HepG2 (cell line): ENCODE data around the gene GNMT. TPM values are rescaled to one million over a fixed set of nuclear protein-coding genes. Genes with fewer than 3 reads are reported as not detected.
A peak's percentile ranks its signal among the peaks of the same experiment; 100 is the strongest.

Experiments used
- ATAC-seq: fragments of 200-7000 bp; cut with Tn5 transposase; 3 replicates; pipeline ENCODE4 v1.9.1; 2020; ENCODE audit warnings: mild to moderate bottlenecking, moderate library complexity
- BruUV-seq: library from RNA; stranded (reverse); fragments of 400-500 nt; replicated peaks from 2 replicates; lab custom pipeline; 2021; lab: Mats Ljungman, UMichigan
- CTCF ChIA-PET: fragments of 300-600 bp; formaldehyde crosslinking; extraction: SDS; loops from one replicate; lab custom pipeline; 2021; ENCODE audit warnings: low total read pairs, inconsistent platforms, low intra/inter-chr PET ratio; lab: Yijun Ruan, JAX
- POLR2A ChIA-PET: fragments of 350-600 bp; sonication (Branson Sonifier 250); formaldehyde crosslinking; loops from one replicate; lab custom pipeline; 2020; ENCODE audit warnings: antibody characterized with exemption, inconsistent platforms; lab: Yijun Ruan, JAX
- DNase-seq: peaks from one replicate; pipeline ENCODE4 v3.0.0-alpha.2; 2015; ENCODE audit warnings: low spot score
- FAIRE-seq: peaks from 3 replicates; lab custom pipeline; 2011; peaks lifted over from hg19 to GRCh38; lab: Jason Lieb, UNC
- H2AFZ ChIP-seq: one replicate; pipeline ENCODE4 v1.6.1; 2011; ENCODE audit warnings: low read length, inconsistent platforms
- H3K27ac ChIP-seq: fragments of 300-600 bp; 3 replicates; pipeline ENCODE4 v1.8.0; 2011; ENCODE audit warnings: mixed run types, mild to moderate bottlenecking, mixed read lengths, low read length, inconsistent platforms; ENCODE audit not compliant: insufficient read depth; ENCODE audit errors: extremely low read length
- H3K27me3 ChIP-seq, 2 experiments: fragments of 200-600 bp in 1 of 2; 2 replicates in 1 of 2; 3 replicates in 1 of 2; pipeline versions ENCODE4 v1.6.0 to v1.8.0; 2011; ENCODE audit warnings: low read length in 2 of 2, mild to moderate bottlenecking in 2 of 2, moderate library complexity in 2 of 2, inconsistent platforms in 1 of 2; ENCODE audit not compliant: insufficient read depth in 2 of 2, control insufficient read depth in 1 of 2
- H3K36me3 ChIP-seq, 2 experiments: fragments of 200-600 bp in 1 of 2; replicated peaks in 1 of 2; 2 replicates in 1 of 2; 3 replicates in 1 of 2; pipeline versions ENCODE4 v1.5.1 to v1.8.0; 2011; ENCODE audit warnings: low read length in 2 of 2, inconsistent platforms in 1 of 2; ENCODE audit not compliant: insufficient read depth in 2 of 2, control insufficient read depth in 1 of 2
- H3K4me1 ChIP-seq: 2 replicates; pipeline ENCODE4 v1.5.1; 2012; ENCODE audit warnings: low read length, inconsistent platforms; ENCODE audit not compliant: insufficient read depth
- H3K4me2 ChIP-seq: 2 replicates; pipeline ENCODE4 v1.6.0; 2011; ENCODE audit warnings: low read depth, low read length, inconsistent platforms
- H3K4me3 ChIP-seq, 3 experiments: fragments of 200-600 bp in 1 of 3; sonication (generic), shearing (Covaris generic) in 1 of 3; replicated peaks in 1 of 3; 2 replicates each; pipeline ENCODE4 v1.5.1; 2011 to 2016; ENCODE audit warnings: low read length in 3 of 3, inconsistent platforms in 2 of 3, low read depth in 2 of 3, mild to moderate bottlenecking in 2 of 3, control low read depth in 1 of 3, mixed read lengths in 1 of 3; ENCODE audit not compliant: insufficient read depth in 1 of 3
- H3K79me2 ChIP-seq: one replicate; pipeline ENCODE4 v1.6.1; 2011; ENCODE audit warnings: low read length, inconsistent platforms; ENCODE audit not compliant: insufficient read depth
- H3K9ac ChIP-seq: 2 replicates; pipeline ENCODE4 v1.6.0; 2011; ENCODE audit warnings: mild to moderate bottlenecking, low read depth, low read length, inconsistent platforms; ENCODE audit not compliant: insufficient read depth
- H3K9me3 ChIP-seq: 2 replicates; pipeline ENCODE4 v1.5.1; 2012; ENCODE audit warnings: mild to moderate bottlenecking, low read length
- H4K20me1 ChIP-seq: 2 replicates; pipeline ENCODE4 v1.6.0; 2011; ENCODE audit warnings: inconsistent platforms, mild to moderate bottlenecking, low read length, moderate library complexity; ENCODE audit not compliant: insufficient read depth
- CEBPG ChIP-seq: IDR thresholded peaks from 2 replicates; pipeline ENCODE4 v1.6.1; 2016
- RBM22 ChIP-seq: fragments of 200-400 bp; formaldehyde crosslinking; optimal IDR thresholded peaks from 2 replicates; pipeline ENCODE3; 2017; ENCODE audit warnings: mild to moderate bottlenecking, low read length, moderate library complexity
- RFX1 ChIP-seq: fragments of 450-650 bp; IDR thresholded peaks from 2 replicates; pipeline ENCODE4 v1.6.1; 2017
- ZNF569 ChIP-seq: sonication (generic); formaldehyde crosslinking; IDR thresholded peaks from 2 replicates; pipeline ENCODE4 v1.5.0; 2020; ENCODE audit warnings: mild to moderate bottlenecking, missing genetic modification reagents, moderate library complexity, borderline replicate concordance
- WGBS: methylation state at CpG from one replicate; pipeline ENCODE4 v1.1.6; 2017; ENCODE audit warnings: low lambda C conversion rate; 5-methylcytosine and 5-hydroxymethylcytosine counted together
- in situ Hi-C: cut with HindIII; loops from 2 replicates; pipeline ENCODE4 v1.10.0; 2017; ENCODE audit warnings: low pct_unique_long_range_greater_than_20kb; ENCODE audit not compliant: extremely low pct_ligation_motif_present
- intact Hi-C: fragments of 100-400 bp; cut with micrococcal nuclease; formaldehyde crosslinking; loops from one replicate; pipeline ENCODE4 v1.10.0; 2022; ENCODE audit not compliant: unreplicated experiment
- polyA plus RNA-seq, 8 experiments: library from polyadenylated mRNA; depleted of rRNA in 3 of 8; stranded (reverse) in 7 of 8; unstranded in 1 of 8; fragments of >200 nt; fragmentation: Illumina TruSeq in 4 of 8; extraction: Trizol in 4 of 8; gene quantifications; 2 replicates each; pipeline versions ENCODE4 v1.2.1 to v1.2.3, GENCODE V29; 2011 to 2016; ENCODE audit warnings: low read depth in 4 of 8, missing spikeins in 1 of 8, mixed read lengths in 1 of 8; ENCODE audit not compliant: insufficient read depth in 1 of 8
- total RNA-seq, 5 experiments: library from RNA; depleted of rRNA; stranded (reverse); fragments of >200 nt; fragmentation: Illumina TruSeq; extraction: Trizol; gene quantifications; 2 replicates each; pipeline ENCODE4 v1.2.3, GENCODE V29; 2016; ENCODE audit warnings: low read depth in 1 of 5
- TF ChIP-seq, protein P1 (sequence below): sonication (generic); formaldehyde crosslinking; IDR thresholded peaks from 2 replicates; pipeline ENCODE4 v1.5.0; 2020; ENCODE audit warnings: mild to moderate bottlenecking, missing genetic modification reagents, moderate library complexity
- TF ChIP-seq, protein P2 (sequence below): sonication (generic); formaldehyde crosslinking; IDR thresholded peaks from 2 replicates; pipeline ENCODE4 v1.5.0; 2020; ENCODE audit warnings: mild to moderate bottlenecking, missing genetic modification reagents
- TF ChIP-seq, protein P3 (sequence below): sonication (generic); formaldehyde crosslinking; IDR thresholded peaks from 2 replicates; pipeline ENCODE4 v1.4.0; 2020; ENCODE audit warnings: missing genetic modification reagents

The GNMT gene
- total and polyA plus RNA-seq, 2 of the 13 experiments (the other 11 are each of a cell fraction or from before 2014, with no cell fraction given), result 2.8 to 7.0 TPM

- CTCF ChIA-PET, result no interaction called here
- no peaks in the 10 kb centered on the region for H3K9me3 ChIP-seq
- FAIRE-seq (no peak), ATAC-seq (no peak), DNase-seq (no peak)
- no peak overlapping the region for H3K4me3 ChIP-seq
- TF ChIP-seq RBM22, result peak; percentile 56
- no peak for TF ChIP-seq ZNF569
- TF ChIP-seq, protein P1, sequence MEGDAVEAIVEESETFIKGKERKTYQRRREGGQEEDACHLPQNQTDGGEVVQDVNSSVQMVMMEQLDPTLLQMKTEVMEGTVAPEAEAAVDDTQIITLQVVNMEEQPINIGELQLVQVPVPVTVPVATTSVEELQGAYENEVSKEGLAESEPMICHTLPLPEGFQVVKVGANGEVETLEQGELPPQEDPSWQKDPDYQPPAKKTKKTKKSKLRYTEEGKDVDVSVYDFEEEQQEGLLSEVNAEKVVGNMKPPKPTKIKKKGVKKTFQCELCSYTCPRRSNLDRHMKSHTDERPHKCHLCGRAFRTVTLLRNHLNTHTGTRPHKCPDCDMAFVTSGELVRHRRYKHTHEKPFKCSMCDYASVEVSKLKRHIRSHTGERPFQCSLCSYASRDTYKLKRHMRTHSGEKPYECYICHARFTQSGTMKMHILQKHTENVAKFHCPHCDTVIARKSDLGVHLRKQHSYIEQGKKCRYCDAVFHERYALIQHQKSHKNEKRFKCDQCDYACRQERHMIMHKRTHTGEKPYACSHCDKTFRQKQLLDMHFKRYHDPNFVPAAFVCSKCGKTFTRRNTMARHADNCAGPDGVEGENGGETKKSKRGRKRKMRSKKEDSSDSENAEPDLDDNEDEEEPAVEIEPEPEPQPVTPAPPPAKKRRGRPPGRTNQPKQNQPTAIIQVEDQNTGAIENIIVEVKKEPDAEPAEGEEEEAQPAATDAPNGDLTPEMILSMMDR (CRISPR knock-in tag), result peak; percentile 22; the same call in 1 of the 2 replicates
- H2AFZ ChIP-seq, result no peak overlapping the region
- peaks cover 27 to 61% of the 10 kb centered on the region in 2 experiments for H3K36me3 ChIP-seq
- WGBS, result 93% methylated on average over 6 of the region's 6 CpGs
- no peak overlapping the region for H3K4me2 ChIP-seq
- H3K4me1 ChIP-seq, result peaks cover 29% of the 10 kb centered on the region
- intact Hi-C loops, result loop anchor here (5.0 kb wide), 2 partner anchors 41 to 49 kb away; partner anchors contain the start of genes CUL7 and GNMT
- no peaks in the 10 kb centered on the region for H4K20me1 ChIP-seq
- POLR2A ChIA-PET, result interaction anchor here (1.0 to 4.9 kb wide), 3 partner anchors 27 to 82 kb away, joined by 3 to 22 read pairs (median 3); partner anchors contain the start of genes CNPY3, CUL7 and PPP2R5D
- in situ Hi-C loops, result no loop called here
- no peak overlapping the region for H3K9ac ChIP-seq
- no TSS peak for BruUV-seq
- no peak overlapping the region for H3K27ac ChIP-seq
- peaks cover 27% of the 10 kb centered on the region for H3K79me2 ChIP-seq
- no peaks in the 10 kb centered on the region; a peak in 1 of 5 replicates for H3K27me3 ChIP-seq
Observed at GRCh38 chr6:43011207-43011606, 50.7 kb downstream of the GNMT start.

GRCh38 chr6:43012364-43012763 is 51.8 kb downstream of the GNMT start:
- POLR2A ChIA-PET, result interaction anchor here (2.7 to 5.3 kb wide), 5 partner anchors 11 to 83 kb away, joined by 22 to 76 read pairs (median 43); partner anchors contain the start of genes CNPY3, KLC4, MRPL2 and PEX6
- Histone ChIP-seq H2AFZ (no peak overlapping the region), H3K79me2 (peaks cover 34% of the 10 kb centered on the region), H3K4me1 (peaks cover 38% of the 10 kb centered on the region), H4K20me1 (no peaks in the 10 kb centered on the region), H3K36me3 (peaks cover 22 to 58% of the 10 kb centered on the region in 2 experiments), H3K27ac (no peak overlapping the region), H3K27me3 (no peaks in the 10 kb centered on the region; a peak in 1 of 5 replicates), H3K9ac (peak overlapping the region; percentile 82; the same call in 1 of the 2 replicates), H3K4me3 (peak overlapping the region; percentile 73 to 91 (median 88); a peak in 3 of 6 replicates), H3K4me2 (peak overlapping the region; percentile 98), H3K9me3 (no peaks in the 10 kb centered on the region)
- DNase-seq (no peak), ATAC-seq (no peak), FAIRE-seq (no peak)
- TSS peak; percentile 82 for BruUV-seq
- WGBS, result 96% methylated on average over 6 of the region's 6 CpGs
- intact Hi-C loops, result loop anchor here (5.0 kb wide), 2 partner anchors 40 to 50 kb away; partner anchors contain the start of genes CUL7 and GNMT
- in situ Hi-C loops, result no loop called here
- CTCF ChIA-PET, result no interaction called here
- TF ChIP-seq, protein P2, sequence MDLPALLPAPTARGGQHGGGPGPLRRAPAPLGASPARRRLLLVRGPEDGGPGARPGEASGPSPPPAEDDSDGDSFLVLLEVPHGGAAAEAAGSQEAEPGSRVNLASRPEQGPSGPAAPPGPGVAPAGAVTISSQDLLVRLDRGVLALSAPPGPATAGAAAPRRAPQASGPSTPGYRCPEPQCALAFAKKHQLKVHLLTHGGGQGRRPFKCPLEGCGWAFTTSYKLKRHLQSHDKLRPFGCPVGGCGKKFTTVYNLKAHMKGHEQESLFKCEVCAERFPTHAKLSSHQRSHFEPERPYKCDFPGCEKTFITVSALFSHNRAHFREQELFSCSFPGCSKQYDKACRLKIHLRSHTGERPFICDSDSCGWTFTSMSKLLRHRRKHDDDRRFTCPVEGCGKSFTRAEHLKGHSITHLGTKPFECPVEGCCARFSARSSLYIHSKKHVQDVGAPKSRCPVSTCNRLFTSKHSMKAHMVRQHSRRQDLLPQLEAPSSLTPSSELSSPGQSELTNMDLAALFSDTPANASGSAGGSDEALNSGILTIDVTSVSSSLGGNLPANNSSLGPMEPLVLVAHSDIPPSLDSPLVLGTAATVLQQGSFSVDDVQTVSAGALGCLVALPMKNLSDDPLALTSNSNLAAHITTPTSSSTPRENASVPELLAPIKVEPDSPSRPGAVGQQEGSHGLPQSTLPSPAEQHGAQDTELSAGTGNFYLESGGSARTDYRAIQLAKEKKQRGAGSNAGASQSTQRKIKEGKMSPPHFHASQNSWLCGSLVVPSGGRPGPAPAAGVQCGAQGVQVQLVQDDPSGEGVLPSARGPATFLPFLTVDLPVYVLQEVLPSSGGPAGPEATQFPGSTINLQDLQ (CRISPR knock-in tag), result 0 out of 2 replicates have a peak, but pooled peaks have one; percentile 10
- TF ChIP-seq, protein P3, sequence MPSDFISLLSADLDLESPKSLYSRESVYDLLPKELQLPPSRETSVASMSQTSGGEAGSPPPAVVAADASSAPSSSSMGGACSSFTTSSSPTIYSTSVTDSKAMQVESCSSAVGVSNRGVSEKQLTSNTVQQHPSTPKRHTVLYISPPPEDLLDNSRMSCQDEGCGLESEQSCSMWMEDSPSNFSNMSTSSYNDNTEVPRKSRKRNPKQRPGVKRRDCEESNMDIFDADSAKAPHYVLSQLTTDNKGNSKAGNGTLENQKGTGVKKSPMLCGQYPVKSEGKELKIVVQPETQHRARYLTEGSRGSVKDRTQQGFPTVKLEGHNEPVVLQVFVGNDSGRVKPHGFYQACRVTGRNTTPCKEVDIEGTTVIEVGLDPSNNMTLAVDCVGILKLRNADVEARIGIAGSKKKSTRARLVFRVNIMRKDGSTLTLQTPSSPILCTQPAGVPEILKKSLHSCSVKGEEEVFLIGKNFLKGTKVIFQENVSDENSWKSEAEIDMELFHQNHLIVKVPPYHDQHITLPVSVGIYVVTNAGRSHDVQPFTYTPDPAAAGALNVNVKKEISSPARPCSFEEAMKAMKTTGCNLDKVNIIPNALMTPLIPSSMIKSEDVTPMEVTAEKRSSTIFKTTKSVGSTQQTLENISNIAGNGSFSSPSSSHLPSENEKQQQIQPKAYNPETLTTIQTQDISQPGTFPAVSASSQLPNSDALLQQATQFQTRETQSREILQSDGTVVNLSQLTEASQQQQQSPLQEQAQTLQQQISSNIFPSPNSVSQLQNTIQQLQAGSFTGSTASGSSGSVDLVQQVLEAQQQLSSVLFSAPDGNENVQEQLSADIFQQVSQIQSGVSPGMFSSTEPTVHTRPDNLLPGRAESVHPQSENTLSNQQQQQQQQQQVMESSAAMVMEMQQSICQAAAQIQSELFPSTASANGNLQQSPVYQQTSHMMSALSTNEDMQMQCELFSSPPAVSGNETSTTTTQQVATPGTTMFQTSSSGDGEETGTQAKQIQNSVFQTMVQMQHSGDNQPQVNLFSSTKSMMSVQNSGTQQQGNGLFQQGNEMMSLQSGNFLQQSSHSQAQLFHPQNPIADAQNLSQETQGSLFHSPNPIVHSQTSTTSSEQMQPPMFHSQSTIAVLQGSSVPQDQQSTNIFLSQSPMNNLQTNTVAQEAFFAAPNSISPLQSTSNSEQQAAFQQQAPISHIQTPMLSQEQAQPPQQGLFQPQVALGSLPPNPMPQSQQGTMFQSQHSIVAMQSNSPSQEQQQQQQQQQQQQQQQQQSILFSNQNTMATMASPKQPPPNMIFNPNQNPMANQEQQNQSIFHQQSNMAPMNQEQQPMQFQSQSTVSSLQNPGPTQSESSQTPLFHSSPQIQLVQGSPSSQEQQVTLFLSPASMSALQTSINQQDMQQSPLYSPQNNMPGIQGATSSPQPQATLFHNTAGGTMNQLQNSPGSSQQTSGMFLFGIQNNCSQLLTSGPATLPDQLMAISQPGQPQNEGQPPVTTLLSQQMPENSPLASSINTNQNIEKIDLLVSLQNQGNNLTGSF (CRISPR knock-in tag), result no peak
- TF ChIP-seq RFX1 (no peak), RBM22 (peak; percentile 35), CEBPG (no peak)
